ENCODE data around the gene GALP.

Gene GALP

DNA sequence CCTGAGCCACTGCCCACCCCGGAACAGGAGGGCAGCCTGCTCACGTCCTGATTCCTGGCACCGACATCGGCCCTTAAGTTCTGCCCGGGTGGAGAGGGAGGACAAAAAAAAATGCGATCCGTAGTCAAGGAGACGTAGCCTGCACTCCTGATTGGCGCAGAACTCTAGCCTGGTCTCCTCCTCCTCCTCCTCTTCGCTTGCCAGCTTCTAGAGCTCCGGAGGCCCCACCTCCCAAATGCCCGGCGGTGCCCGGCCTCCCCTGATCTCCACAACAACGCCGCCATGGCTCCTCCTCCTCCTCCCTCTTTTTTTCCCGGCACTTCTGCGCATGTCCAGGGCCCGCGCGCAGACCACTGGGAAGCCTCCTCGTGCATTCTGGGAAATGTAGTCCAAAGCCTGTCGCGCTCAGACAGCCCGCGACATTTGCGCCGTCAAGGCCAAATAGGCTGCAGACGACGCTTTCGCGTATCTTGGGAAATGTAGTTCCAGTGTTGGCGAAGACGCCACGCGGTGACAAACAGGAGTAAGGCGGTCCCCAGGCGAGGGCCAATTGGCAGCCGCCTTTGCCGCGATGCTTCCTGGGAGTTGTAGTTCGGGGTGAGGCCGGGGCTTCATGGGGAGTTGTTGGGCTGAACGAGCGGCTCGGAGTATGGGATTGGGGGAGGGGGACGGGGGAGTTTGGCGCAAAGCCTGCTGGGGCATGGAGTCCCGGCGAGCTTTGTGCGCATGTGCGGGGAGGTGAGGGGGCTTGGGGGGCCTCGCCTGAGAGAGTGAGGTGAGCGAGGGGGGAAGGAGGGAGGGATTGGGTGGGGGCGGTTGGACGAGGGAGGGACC, 35.0 kb upstream of the GALP start, which contains the start of gene ZNF444:
Gene ZNF444 (plus strand): TSS at position 705 of the 834 bp plus-strand sequence. CDS start 5,625 bp downstream, outside the sequence.
- TF ChIP-seq POLR2AphosphoS5 (IDR thresholded peaks at IDR 0.05; ENCODE audit: low read depth, low read length) = no peak; the same call in 1 of the 2 replicates
- TF ChIP-seq, protein P1, sequence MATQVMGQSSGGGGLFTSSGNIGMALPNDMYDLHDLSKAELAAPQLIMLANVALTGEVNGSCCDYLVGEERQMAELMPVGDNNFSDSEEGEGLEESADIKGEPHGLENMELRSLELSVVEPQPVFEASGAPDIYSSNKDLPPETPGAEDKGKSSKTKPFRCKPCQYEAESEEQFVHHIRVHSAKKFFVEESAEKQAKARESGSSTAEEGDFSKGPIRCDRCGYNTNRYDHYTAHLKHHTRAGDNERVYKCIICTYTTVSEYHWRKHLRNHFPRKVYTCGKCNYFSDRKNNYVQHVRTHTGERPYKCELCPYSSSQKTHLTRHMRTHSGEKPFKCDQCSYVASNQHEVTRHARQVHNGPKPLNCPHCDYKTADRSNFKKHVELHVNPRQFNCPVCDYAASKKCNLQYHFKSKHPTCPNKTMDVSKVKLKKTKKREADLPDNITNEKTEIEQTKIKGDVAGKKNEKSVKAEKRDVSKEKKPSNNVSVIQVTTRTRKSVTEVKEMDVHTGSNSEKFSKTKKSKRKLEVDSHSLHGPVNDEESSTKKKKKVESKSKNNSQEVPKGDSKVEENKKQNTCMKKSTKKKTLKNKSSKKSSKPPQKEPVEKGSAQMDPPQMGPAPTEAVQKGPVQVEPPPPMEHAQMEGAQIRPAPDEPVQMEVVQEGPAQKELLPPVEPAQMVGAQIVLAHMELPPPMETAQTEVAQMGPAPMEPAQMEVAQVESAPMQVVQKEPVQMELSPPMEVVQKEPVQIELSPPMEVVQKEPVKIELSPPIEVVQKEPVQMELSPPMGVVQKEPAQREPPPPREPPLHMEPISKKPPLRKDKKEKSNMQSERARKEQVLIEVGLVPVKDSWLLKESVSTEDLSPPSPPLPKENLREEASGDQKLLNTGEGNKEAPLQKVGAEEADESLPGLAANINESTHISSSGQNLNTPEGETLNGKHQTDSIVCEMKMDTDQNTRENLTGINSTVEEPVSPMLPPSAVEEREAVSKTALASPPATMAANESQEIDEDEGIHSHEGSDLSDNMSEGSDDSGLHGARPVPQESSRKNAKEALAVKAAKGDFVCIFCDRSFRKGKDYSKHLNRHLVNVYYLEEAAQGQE (IDR thresholded peaks at IDR 0.05; ENCODE audit: insufficient read depth in 1 of 2, low read depth in 2 of 2, low read length in 2 of 2) = no peak

DNA sequence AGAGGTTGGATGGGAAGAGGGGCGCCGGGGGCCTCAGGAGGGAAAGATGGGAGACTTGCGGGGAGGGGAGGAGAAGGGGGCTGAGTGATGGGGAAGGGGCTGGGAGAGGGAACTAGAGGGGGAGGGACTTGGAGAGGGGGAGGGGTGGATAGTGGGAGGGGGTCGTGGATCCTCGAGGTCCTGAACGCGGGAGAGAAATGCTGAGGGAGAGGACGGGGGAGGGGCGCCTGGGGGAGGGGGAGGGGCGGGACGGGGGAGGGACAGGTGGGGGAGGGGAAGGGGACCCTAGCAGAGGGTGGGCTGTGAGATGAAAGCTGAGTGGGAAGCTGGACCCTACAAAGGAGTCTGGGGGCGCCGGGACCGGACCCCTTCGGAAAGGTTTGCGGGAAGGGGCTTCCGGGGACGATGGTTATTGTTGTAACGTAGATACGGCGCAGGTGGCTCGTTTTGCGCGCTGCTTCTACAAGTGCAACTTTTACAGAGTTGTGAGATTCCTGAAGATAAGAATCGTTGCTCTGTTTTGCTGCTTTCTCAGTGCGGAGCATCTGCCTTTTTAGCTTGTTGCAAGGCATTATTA, 34.3 kb upstream of the GALP start:
- peak; percentile 63; the same call in 1 of the 2 replicates for TF ChIP-seq TAF1 (IDR thresholded peaks at IDR 0.05; ENCODE audit: borderline replicate concordance, insufficient read depth, low read length)
- TF ChIP-seq SIN3A (IDR thresholded peaks at IDR 0.05; ENCODE audit: borderline replicate concordance, insufficient read depth, low read length) = no peak
- TF ChIP-seq, protein P1 (IDR thresholded peaks at IDR 0.05; ENCODE audit: insufficient read depth in 1 of 2, low read depth in 2 of 2, low read length in 2 of 2) = no peak
- no peak for TF ChIP-seq FOXP2 (optimal IDR thresholded peaks at IDR 0.05; ENCODE audit: borderline replicate concordance, extremely low read depth, extremely low read length, insufficient read depth)
- TF ChIP-seq POLR2AphosphoS5 (IDR thresholded peaks at IDR 0.05; ENCODE audit: low read depth, low read length) = no peak

- TF ChIP-seq FOXP2 (optimal IDR thresholded peaks at IDR 0.05; ENCODE audit: borderline replicate concordance, extremely low read depth, extremely low read length, insufficient read depth) (no peak), SIN3A (IDR thresholded peaks at IDR 0.05; ENCODE audit: borderline replicate concordance, insufficient read depth, low read length) (no peak), TAF1 (IDR thresholded peaks at IDR 0.05; ENCODE audit: borderline replicate concordance, insufficient read depth, low read length) (no peak), POLR2AphosphoS5 (IDR thresholded peaks at IDR 0.05; ENCODE audit: low read depth, low read length) (no peak)
- TF ChIP-seq, protein P1 (IDR thresholded peaks at IDR 0.05; ENCODE audit: insufficient read depth in 1 of 2, low read depth in 2 of 2, low read length in 2 of 2) = no peak
Measured at GRCh38 chr19:56142087-56142787, 33.6 kb upstream of the GALP start.

DNA sequence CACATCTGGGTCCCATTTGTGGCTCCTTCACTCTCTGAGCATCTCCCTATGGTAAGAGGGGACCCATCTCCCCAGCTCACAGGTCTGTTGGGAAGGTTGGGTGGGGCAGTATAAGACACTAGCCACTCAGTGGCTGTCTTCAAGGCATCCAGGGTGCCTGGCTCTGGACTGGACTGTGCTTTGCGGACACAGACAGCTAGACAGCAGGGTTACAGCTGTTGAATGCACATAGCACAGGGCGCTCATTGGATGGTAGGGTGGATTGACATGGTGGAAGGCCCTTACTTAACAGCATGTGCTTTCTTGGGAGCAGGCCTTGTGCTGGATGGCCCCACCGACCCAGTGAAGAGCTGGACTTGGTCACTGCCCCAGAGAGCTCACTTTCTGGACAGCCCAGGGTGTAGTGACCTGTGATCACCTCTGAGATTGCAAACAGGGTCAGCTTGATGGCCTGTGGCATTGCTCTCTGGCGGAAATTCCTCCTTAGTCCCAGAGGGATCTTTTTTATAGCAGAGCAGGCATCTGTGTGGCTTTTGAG, 32.8 kb upstream of the GALP start:
- TF ChIP-seq POLR2AphosphoS5 (IDR thresholded peaks at IDR 0.05; ENCODE audit: low read depth, low read length) (no peak), FOXP2 (optimal IDR thresholded peaks at IDR 0.05; ENCODE audit: borderline replicate concordance, extremely low read depth, extremely low read length, insufficient read depth) (no peak), TAF1 (IDR thresholded peaks at IDR 0.05; ENCODE audit: borderline replicate concordance, insufficient read depth, low read length) (no peak), SIN3A (IDR thresholded peaks at IDR 0.05; ENCODE audit: borderline replicate concordance, insufficient read depth, low read length) (no peak)
- TF ChIP-seq, protein P1 (IDR thresholded peaks at IDR 0.05; ENCODE audit: insufficient read depth in 1 of 2, low read depth in 2 of 2, low read length in 2 of 2) = no peak

All from PFSK-1 (cell line).